ENCODE data around the gene CAB39. TPM values are rescaled to one million over a fixed set of nuclear protein-coding genes. Genes with fewer than 3 reads are reported as not detected.

CAB39 gene
- total and polyA plus RNA-seq, 2 experiments from 2014 or later = 18.7 to 67.5 TPM

GRCh38 chr2:230754200-230754599, 41.6 kb downstream of the CAB39 start:
- no peak overlapping the region for H3K27ac Mint-ChIP-seq
- H3K27me3 ChIP-seq (ENCODE audit: insufficient read depth) = no peaks in the 10 kb centered on the region
- no peak overlapping the region for H3K4me2 ChIP-seq
- no peaks in the 10 kb centered on the region for H3K9me2 ChIP-seq (ENCODE audit: insufficient read depth)
- H3K36me3 Mint-ChIP-seq (ENCODE audit: low read depth) = peaks cover 9% of the 10 kb centered on the region
- no peaks in the 10 kb centered on the region for H3F3A ChIP-seq (replicated peaks; ENCODE audit: low read depth)
- no peaks in the 10 kb centered on the region for H3K36me3 ChIP-seq (ENCODE audit: insufficient read depth)
- H3K79me2 ChIP-seq (replicated peaks; ENCODE audit: insufficient read depth) = peaks cover 99% of the 10 kb centered on the region
- ATAC-seq = no peak
- H3K9me3 Mint-ChIP-seq = no peaks in the 10 kb centered on the region
- no peak overlapping the region for H3K4me3 Mint-ChIP-seq
- H3K4me1 Mint-ChIP-seq = peaks cover 34% of the 10 kb centered on the region
- peaks cover 22% of the 10 kb centered on the region for H4K20me1 ChIP-seq (replicated peaks; ENCODE audit: insufficient read depth)
- H2AFZ ChIP-seq = no peak overlapping the region
- peaks cover 3% of the 10 kb centered on the region for H3K27me3 Mint-ChIP-seq (ENCODE audit: insufficient read depth, low read depth, poor library complexity)
- DNase-seq (ENCODE audit: low spot score) = no peak
- H3K4me1 ChIP-seq (ENCODE audit: insufficient read depth) = peaks cover 37% of the 10 kb centered on the region
- no peak overlapping the region for H3K4me3 ChIP-seq
- no peak for TF ChIP-seq REST (IDR thresholded peaks at IDR 0.05; ENCODE audit: unreplicated experiment)
- no peak for TF ChIP-seq ZNF114 (CRISPR knock-in tag; IDR thresholded peaks at IDR 0.05)
- TF ChIP-seq ZNF462 (CRISPR knock-in tag; IDR thresholded peaks at IDR 0.05) = no peak
- TF ChIP-seq ETS1 (IDR thresholded peaks at IDR 0.05) = no peak
- no peak for TF ChIP-seq STAT1 (IDR thresholded peaks at IDR 0.05; ENCODE audit: unreplicated experiment)
- no peak for TF ChIP-seq POLR2AphosphoS5 (IDR thresholded peaks at IDR 0.05; ENCODE audit: low read depth)
- no peak for TF ChIP-seq ZNF331 (CRISPR knock-in tag; IDR thresholded peaks at IDR 0.05; ENCODE audit: low read depth)
- TF ChIP-seq EZH2 (IDR thresholded peaks at IDR 0.05; ENCODE audit: low read depth, unreplicated experiment) = no peak
- no peak for TF ChIP-seq JUNB (IDR thresholded peaks at IDR 0.05; ENCODE audit: unreplicated experiment)
- no peak for TF ChIP-seq CTCF (conservative IDR thresholded peaks at IDR 0.05; ENCODE audit: low read depth in 2 of 2)
- TF ChIP-seq EZH2phosphoT487 (IDR thresholded peaks at IDR 0.05; ENCODE audit: unreplicated experiment) = no peak
- TF ChIP-seq CREB1 (CRISPR knock-in tag; IDR thresholded peaks at IDR 0.05; ENCODE audit: low read depth) = no peak
- TF ChIP-seq NANOG (IDR thresholded peaks at IDR 0.05; ENCODE audit: borderline replicate concordance) = no peak
- no peak overlapping the region for H3K27ac ChIP-seq (ENCODE audit: low read depth)
